Measurements from ENCODE around the gene ASB10.

Gene ASB10

DNA sequence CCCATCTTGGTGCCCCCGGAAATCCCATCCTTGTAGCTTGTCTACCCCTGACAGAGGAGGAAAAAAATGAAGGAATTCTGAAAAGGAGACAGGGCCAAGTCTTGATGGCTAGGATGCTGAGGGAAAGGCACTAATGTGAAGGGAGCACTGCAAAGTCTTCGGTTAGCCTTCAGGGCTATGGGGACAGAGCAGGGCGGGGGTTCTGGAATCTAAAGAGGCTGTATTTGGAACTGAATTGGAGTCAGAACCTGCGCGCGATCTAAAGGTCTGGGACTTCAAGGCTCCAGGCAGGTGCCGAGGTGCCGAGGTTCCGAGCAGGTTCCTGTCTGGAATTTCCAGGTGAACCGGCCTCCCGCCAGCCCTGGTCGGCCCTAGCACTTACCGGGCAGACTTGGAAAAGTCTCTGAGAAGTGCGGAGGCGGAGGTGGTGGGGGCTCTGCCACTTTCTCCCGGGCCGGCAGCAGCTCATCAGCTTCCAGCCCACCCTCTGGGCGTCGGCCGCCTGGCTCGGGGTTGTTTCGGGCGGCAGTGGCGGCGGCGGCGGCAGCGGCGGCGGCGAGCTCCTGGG, 20.3 kb downstream of the ASB10 start:
- no peak for DNase-seq (ENCODE audit: low spot score)

DNA sequence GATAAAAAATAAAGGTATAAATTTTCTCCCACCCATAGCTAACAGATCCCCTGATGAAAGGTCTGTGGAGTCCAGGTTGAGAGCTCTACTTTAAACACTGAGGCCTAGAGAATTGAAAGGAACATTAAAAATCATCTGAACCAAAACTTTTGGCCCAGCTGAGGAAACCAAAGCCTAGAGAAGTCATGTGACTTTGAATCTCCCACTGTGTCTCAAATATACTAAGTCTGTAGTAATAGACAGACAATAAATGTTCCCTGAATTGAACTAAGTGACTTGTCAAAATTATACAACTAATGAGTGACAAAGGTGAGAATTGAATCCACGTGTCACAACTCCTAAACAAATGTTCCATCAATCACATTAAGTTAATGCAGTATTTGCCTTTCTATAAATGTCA, 25.3 kb downstream of the ASB10 start:
- no peak for DNase-seq (ENCODE audit: low spot score)

DNA sequence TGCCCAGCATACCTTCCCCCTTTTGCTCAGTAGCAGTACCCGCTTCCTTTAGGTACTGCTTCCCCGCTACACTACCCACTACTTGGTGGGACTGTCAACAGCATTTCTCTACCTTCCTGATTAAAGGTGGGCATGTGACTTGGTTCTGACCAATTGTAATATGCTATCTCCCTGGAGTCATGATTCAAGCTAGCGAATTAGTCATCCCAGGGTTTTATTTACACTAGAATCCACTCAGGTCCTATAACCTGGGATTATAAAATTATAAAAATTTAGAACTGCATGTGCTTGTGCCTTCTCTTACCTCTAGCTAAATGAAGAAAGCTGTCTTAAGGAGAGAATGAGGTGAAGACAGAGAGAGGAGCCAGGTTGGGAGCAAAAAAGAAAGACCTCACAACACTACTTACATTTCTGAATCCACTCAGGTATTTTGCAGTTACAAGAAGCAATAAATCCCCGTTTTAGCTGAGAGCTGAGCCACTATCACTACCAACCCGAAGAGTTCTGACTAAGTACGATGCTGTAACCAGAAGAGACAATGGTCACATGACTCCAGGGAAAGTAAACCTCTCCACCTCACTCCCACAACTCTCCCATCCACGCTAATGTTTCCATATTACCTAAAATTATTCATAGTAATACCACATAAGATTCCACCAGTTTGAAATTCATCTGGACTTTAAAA, 29.3 kb downstream of the ASB10 start:
- DNase-seq (ENCODE audit: low spot score), result peak; percentile 81

DNA sequence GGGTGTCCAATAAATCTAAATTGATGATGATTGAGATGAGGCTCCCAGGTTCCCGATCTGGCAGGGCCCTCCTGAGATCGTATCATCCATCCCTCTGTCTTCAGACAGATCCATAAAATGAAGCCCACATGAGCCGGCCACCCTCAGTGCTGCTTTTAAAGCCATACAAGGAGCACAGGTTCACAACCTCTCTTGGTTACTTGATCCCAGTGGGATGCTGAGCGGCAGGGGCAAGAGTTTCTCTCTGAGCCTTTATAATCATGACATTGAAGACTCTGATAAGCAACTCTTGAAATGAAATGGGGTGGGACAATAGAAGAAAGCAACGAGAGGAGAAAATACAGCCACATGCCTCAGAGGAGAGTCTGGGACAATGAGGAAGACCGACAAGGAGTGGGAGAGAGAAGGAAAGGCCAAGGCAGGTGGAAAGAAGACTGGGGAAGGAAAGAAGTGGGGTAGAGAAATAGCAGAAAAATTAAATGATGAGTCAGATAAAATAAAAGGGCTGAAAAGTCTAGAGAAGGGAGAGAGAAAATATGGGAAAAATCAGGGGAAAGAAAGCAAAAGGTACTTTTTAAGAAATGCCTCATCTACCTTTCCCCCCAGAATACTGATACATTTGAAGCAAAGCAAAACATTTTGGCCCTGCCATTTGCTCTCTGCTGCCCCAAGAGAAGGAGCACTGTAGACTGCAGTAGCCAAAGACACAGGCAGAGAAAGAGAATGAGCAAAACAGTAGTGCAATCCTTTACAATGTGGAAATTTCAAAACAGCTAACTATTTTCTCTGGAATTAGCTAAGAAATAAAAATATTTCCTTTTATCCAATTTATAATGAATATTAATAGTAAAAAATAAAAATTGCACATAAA, 34.2 kb downstream of the ASB10 start:
- no peak for DNase-seq (ENCODE audit: low spot score)

DNA sequence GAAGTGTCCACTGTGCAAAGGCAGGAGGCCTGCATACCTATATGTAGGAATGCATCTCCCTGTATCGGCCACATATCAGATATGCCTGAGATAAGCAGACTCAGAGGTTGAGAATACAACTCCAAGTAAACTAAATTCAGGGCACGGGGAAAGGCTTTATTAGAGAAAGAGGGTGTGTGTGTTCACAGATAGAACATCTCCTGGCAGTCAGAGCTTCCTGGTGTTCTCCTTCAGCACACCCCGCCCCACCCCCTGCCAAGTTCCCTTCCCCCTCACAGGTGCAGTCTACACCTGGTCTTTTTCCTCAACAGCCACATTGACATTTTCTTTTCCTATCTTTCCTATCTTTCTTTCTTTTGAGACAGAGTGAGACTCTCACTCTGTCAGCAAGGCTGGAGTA, 36.7 kb downstream of the ASB10 start:
- DNase-seq (ENCODE audit: low spot score), result no peak

DNA sequence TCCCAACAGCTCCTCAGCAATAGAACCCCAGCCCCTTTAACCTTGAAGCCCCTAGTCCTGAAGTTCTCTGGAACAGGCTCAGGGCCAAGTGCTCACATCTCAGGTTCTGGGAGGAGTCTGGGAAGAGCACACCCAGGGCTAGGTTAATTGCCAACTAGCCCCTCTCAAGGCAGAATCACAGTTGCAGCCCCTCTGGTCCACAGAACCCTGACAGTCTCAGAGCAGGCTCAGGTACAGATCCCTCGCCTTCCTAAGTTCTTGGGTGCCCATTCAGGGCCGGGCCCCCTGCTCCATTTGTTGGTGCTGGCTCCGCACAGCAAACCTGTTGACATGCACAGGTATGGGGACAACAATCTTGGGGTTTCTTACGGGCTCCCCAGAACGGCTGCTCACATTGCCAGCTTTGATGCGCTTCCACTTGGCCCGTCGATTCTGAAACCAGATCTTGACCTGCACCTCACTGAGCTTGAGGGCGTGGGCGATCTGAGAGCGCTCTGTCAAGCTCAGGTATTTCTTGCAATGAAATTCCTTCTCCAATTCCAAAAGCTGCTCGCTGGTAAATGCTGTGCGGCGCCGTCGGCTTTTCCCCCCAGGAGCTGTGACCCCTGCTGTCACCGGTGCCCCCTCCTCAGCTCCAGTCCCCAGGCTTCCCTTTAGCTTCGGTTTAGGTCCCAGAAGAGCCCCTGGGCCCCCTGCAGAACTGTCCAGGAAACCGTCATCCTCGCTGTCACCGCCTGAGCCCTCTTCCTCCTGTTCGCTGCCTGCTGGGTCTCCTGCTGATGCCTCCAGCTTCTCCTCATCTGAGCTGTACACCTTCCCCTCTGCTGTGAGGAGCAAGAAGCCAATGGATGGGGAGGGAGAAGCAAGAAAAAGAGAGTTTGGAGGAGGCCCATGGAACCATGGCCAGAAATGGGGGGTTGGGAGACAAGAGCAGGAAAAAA, 38.5 kb downstream of the ASB10 start:
- DNase-seq (ENCODE audit: low spot score), result no peak

DNA sequence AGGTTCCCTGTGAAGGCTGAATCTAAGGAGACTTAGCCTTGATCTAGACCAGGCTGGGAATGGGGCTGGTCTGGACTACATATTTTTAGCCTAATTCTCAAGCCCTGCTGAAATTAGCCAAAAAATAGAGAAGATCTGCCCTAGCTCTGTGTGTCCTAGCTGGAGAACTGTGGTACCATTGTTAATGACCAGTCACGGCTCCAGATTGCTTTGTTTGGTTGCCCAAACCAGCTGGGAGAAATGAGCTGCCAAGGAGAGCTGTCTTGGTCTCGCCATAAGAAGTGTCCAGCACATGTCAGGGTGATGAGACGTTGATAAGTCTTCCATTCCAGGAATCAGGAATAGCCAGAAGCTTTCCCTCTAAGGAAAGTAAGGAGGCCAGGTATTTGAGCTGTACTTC, 40.3 kb downstream of the ASB10 start:
- DNase-seq (ENCODE audit: low spot score), result no peak

DNA sequence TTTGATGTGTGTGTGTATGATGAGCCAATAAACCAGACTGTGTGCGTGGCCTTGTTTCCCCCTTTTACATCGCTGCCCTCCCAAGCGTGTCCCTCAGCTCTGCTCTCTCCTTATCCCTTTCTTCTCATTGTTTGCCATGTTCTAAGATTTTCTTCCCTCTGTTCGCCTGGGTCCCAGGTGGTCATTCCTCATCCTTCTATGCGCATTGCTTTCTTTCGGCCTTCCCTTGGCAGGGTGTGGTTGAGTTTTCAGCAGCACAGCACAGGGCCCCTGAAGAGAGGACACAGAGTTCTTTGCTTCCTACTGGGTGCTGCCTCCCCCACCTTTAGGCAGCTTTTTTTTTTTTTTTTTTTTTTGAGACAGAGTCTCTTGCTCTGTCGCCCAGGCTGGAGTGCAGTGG, 42.7 kb downstream of the ASB10 start:
- DNase-seq (ENCODE audit: low spot score), result no peak

DNA sequence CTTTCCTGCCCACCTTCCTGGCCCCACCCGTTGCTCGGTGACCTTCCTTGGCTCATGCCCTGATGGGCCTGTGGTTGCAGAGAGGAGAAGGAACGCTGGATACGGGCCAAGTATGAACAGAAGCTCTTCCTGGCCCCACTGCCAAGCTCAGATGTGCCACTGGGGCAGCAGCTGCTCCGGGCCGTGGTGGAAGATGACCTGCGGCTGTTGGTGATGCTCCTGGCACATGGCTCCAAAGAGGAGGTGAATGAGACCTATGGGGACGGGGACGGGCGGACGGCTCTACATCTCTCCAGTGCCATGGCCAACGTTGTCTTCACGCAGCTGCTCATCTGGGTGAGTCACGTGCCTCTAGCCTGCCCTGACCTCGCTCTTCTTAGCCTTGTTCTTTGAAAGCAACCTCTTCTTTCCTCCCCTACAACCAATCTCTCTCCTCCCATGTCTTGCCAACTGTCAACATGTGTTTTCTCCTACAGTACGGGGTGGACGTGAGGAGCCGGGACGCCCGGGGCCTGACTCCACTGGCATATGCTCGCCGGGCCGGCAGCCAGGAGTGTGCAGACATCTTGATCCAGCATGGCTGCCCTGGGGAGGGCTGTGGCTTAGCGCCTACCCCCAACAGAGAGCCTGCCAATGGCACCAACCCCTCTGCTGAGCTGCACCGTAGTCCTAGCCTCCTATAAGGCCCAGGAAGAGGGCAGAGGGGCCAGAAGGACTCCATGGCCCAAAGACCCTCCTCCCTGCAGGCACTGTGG, 43.6 kb downstream of the ASB10 start:
- DNase-seq (ENCODE audit: low spot score), result no peak

DNA sequence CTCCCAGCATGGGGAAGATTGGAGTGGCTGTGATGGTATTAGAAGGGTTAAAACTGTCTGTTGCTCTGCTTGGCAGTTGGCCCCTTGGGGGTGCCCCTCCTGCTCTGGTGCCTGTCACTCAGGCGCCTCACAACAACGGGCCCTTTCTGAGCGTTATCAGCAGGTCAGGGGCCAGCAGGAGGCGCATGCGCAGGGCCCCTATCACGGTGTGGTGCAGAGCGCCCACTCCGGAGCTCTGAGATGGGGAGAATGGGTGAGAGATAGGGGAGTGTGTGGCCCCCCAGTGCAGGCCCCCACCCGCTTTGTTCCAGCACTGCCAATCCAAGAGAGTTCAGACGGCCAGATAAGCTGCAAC, 44.4 kb downstream of the ASB10 start:
- no peak for DNase-seq (ENCODE audit: low spot score)

DNA sequence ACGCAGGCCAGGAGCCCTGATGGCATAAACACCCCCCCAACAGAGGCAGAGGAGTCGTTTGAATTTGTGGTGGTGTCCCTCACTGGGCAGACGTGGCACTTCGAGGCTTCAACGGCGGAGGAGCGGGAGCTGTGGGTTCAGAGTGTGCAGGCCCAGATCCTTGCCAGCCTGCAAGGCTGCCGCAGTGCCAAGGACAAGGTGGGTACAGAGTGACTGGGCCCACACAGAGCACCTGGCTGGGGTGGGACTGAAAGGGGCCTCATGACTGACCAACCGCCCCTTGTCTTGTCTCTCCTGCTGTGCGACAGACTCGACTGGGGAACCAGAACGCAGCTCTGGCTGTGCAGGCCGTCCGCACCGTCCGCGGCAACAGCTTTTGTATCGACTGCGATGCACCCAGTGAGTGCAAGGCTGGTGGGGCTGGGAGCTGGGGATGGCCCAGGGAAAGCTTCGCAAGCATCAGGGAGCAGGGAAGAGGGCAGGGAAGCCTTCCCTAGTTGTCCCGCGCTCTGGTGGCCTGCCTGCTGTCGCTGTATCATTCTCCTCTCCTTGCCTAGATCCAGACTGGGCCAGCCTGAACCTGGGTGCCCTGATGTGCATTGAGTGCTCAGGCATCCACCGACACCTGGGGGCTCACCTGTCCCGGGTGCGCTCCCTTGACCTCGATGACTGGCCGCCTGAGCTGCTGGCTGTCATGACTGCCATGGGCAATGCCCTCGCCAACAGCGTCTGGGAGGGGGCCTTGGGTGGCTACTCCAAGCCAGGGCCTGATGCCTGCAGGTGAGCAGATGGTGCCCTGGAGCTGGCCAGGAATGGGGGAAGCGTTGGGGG, 45.0 kb downstream of the ASB10 start:
- DNase-seq (ENCODE audit: low spot score), result no peak

DNA sequence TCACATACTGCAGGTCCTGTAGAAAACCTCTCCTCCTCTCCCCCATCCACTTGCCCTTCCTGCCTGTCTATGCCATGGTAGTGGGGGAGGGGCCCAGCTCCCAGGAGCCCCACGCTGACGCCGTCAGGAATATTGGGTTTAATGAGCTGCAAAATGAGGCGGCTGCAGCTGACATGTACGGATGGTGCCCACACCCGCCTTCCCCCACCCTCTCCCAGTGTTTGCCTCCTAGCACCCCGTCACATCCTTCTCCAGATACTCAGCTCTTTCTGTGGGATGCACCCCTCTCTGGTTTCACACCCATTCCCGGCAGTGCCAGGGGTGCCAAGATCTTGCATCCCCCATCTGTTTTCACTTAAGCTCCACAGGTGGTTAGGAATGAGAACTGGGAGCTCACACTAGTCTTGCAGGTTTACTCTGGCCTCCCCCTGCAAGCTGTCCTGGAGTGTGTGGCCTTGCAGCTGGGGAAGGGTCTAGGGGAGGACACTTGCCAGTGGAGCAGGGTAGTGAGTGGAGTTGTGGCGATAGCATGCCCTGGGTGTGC, 45.7 kb downstream of the ASB10 start:
- no peak for DNase-seq (ENCODE audit: low spot score)

DNA sequence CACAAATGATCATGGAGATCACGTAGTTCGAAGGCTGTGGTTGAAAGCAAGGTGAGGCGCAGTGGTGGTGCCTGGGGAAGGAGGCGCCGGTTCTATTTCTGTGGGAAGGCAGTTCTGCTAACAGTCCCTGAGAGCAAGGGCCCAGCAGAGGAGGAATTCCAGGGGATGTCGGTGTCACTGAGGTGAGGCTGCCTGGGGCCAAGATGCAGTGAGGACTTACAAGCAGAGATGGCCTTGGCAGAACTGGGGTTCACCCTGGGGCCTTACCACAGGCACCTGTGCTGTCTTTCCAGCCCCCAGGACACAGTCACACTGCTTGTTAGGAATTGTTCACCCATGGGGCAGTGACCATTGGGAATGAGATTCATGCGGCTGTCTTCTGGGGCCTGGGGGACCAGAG, 46.2 kb downstream of the ASB10 start:
- DNase-seq (ENCODE audit: low spot score), result no peak

DNA sequence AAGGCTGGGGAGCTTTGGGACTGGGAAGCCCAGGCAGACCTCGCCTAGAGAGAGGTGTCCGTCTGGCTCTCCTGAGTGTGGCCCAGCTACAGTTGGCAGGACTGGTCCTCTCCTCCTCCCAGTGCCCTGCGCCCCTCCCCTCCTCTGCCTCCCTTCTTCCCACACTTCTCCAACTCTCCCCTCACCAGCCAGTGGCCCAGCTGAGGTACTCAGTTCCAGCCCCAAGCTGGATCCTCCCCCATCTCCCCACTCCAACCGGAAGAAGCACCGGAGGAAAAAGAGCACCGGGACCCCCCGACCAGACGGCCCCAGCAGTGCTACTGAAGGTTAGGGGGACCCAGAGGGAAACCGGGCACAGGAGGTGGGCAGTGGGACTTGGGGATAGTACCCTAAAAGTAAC, 47.3 kb downstream of the ASB10 start:
- no peak for DNase-seq (ENCODE audit: low spot score)

DNA sequence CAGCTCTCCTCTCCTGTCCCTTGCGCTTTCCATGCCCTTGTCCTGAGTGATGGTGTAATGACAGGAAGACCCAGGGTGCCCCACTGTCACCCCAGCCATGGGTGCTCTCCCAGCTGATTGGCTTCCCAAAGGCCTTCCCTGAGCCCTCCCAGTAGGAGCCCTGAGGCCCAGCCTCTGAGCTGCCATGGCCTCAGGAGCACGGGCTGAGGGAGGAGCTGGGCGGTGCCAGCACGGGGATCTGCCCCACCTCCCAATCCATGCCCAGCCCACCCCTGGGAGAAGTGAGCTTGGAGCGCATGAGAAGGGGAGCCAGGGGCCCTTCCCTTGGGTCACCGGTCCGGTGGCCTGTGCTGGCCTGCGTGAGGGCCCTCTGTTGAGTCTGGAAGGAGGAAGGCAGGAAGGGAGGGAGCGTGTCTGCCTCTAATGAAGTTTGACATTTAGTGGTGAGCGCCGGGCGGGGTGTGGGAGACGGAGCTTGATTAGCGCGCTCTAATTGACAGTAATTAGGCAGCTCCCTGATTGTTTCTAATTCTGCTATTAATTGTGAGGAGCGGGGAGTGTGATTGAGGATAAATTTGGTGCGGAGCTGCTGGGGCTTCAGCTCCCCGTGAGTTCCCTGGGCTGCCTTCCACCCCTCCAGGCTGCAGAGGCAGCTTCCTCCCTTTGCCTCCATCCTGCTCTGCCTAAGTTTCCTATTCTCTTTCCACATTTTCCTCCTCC, 47.8 kb downstream of the ASB10 start:
- no peak for DNase-seq (ENCODE audit: low spot score)

DNA sequence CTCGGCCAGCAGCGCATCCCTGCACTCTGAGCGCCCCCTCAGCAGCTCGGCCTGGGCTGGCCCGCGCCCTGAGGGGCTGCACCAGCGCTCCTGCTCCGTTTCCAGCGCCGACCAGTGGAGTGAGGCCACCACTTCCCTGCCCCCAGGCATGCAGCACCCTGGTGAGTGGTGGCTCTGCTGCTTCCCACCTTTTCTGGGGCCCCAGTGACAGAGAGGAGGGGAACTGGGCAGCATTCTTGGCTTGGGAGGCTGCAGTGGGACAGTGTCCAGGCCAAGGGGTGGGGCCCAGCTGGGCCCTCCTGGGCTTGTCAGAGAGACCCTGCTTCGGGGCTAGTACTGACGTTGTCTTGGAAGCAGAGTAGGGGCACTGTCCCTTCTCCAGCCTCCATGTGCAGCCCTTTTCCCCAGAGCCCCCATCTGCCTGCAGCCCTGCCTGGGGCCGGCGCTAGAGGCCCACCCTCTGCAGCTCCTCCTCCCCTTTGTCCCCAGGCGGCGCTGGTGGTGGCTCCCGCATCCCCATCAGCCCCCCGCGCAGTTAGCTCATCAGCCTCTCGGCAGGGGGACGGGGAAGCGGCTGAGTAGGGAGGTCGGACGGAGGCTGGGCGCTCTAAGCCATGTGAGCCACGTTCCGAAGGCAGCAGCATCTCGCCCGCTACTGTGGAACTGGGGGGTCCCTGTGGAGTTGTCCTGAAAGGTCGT, 48.7 kb downstream of the ASB10 start:
- no peak for DNase-seq (ENCODE audit: low spot score)

DNA sequence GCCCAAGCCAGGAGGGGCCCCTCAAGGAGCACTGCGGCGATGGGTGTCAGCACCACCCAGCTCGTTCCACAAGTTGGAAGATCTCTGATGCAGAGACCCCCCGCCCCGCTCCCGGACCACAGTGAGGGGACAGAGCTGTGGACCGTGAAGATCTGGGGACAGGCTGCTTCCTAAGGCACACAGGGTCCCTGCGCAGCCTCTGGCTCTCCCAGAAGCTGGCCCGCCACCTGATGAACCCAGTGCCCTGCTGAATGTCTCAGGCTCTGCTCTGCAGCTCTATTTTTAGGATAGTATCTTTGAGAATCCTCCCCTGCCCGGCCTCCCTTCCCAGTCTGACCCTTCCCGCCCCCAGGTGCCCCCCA, 49.3 kb downstream of the ASB10 start:
- DNase-seq (ENCODE audit: low spot score), result no peak

DNA sequence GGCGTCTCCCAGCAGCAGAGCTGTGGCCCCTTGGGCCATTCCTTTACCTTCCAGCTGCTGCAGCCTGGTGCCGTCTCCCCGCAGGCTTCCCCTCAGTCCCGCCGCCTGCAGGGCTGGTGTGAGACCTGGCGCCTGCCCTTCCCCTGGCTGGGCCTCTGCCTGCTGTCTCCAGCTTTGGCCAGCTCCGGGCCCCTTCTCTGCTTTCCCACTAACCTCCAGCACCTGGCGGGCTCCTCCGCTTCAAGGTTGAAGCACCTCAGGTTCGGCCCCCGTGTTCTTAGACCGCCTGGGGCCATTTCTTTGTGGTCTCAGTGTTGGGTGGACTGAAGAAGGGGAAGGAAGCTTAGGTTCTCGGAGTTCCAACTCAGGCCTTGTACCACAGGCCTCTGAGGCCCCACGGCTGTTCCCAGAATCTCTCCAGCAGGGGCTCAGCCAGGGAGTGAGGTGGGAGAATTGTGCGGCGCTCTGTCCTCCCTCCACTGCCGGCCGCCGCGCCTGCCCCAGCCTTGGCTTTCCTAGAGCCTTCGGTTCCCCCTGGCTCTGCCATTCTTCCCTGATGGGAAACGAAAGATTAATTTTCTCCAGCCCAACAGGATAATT, 49.9 kb downstream of the ASB10 start:
- no peak for DNase-seq (ENCODE audit: low spot score)

All from LoVo (cell line).